GM21723 (cell line): ENCODE results near the gene ARHGAP24.
"Not testable (repeated sequence)": the region's sequence is repeated elsewhere in the genome, so short reads cannot be mapped to it uniquely, and the experiment has no call there.

Experiments used
- ATAC-seq: cut with Tn5 transposase; IDR thresholded peaks from one replicate; pipeline ENCODE4 v1.9.1; 2021; ENCODE audit warnings: mild to moderate bottlenecking, moderate library complexity; ENCODE audit not compliant: unreplicated experiment

The ARHGAP24 gene

GRCh38 chr4:85836588-85837438, 361.9 kb downstream of the ARHGAP24 start:
- no peak for ATAC-seq

- ATAC-seq, result no peak
These were observed 362.4 kb downstream of the ARHGAP24 start for GRCh38 chr4:85837439-85837733.

- not testable (repeated sequence) for ATAC-seq
These were observed 365.1 kb downstream of the ARHGAP24 start for GRCh38 chr4:85839981-85840451.

- ATAC-seq, result no peak
These were observed 367.6 kb downstream of the ARHGAP24 start for GRCh38 chr4:85842540-85842939.

- not testable (repeated sequence) for ATAC-seq
These were observed 378.8 kb downstream of the ARHGAP24 start for GRCh38 chr4:85853740-85854139.

GRCh38 chr4:85854546-85854945, 379.6 kb downstream of the ARHGAP24 start:
- ATAC-seq, result no peak

- ATAC-seq, result no peak
These were observed 385.3 kb downstream of the ARHGAP24 start for GRCh38 chr4:85860066-85860740.

GRCh38 chr4:85861064-85861765, 386.3 kb downstream of the ARHGAP24 start:
- no peak for ATAC-seq

GRCh38 chr4:85862896-85863295, 387.9 kb downstream of the ARHGAP24 start:
- ATAC-seq, result no peak

GRCh38 chr4:85864259-85865205, 389.6 kb downstream of the ARHGAP24 start:
- ATAC-seq, result no peak

- no peak for ATAC-seq
These were observed 390.3 kb downstream of the ARHGAP24 start for GRCh38 chr4:85865256-85865655.

- ATAC-seq, result no peak
These were observed 391.6 kb downstream of the ARHGAP24 start for GRCh38 chr4:85866508-85866907.

- no peak for ATAC-seq
These were observed 392.3 kb downstream of the ARHGAP24 start for GRCh38 chr4:85867271-85867670.

- ATAC-seq, result no peak
These were observed 394.2 kb downstream of the ARHGAP24 start for GRCh38 chr4:85869181-85869580.

- no peak for ATAC-seq
These were observed 395.5 kb downstream of the ARHGAP24 start for GRCh38 chr4:85870298-85871083.

- ATAC-seq, result no peak
These were observed 398.6 kb downstream of the ARHGAP24 start for GRCh38 chr4:85873566-85873965.

GRCh38 chr4:85879518-85879917, 404.6 kb downstream of the ARHGAP24 start:
- no peak for ATAC-seq

GRCh38 chr4:85883180-85883579, 408.2 kb downstream of the ARHGAP24 start:
- no peak for ATAC-seq

GRCh38 chr4:85884251-85884650, 409.3 kb downstream of the ARHGAP24 start:
- ATAC-seq, result no peak

- ATAC-seq, result no peak
These were observed 411.7 kb downstream of the ARHGAP24 start for GRCh38 chr4:85886665-85887064.
